ENCODE measurements around the gene EPB41L1.

- TF ChIP-seq CTCF (conservative IDR thresholded peaks at IDR 0.05) (no peak), EZH2 (IDR thresholded peaks at IDR 0.05; ENCODE audit: low read depth) (no peak)
These were observed 110.1 kb downstream of the EPB41L1 start for GRCh38 chr20:36264426-36265246.
